Vagina (tissue), 2 donors: ENCODE data around the gene RAB17. TPM values are rescaled to one million over a fixed set of nuclear protein-coding genes. Genes with fewer than 3 reads are reported as not detected.
A peak's percentile ranks its signal among the peaks of the same experiment; 100 is the strongest.

Source experiments
- DNase-seq, 2 donors: peaks; one replicate each; pipeline ENCODE4 v3.0.0-alpha.2; 2017; ENCODE audit errors: extremely low spot score in 2 of 2
- H3K27ac ChIP-seq: fragments of 200-600 bp; sonication (generic); one replicate; pipeline ENCODE4 v1.5.1; 2019
- H3K27me3 ChIP-seq: fragments of 200-600 bp; sonication (generic); one replicate; pipeline ENCODE4 v1.5.1; 2019
- H3K36me3 ChIP-seq, 2 donors: fragments of 200-600 bp; sonication (generic); one replicate each; pipeline ENCODE4 v1.5.1; 2017 to 2019
- H3K4me1 ChIP-seq: fragments of 200-600 bp; sonication (generic); one replicate; pipeline ENCODE4 v1.5.1; 2019
- H3K4me3 ChIP-seq, 2 donors: fragments of 200-600 bp; sonication (generic); 1 replicate in 1 of 2; 2 replicates in 1 of 2; pipeline ENCODE4 v1.5.1; 2016 to 2019
- H3K9me3 ChIP-seq: fragments of 200-600 bp; sonication (generic); one replicate; pipeline ENCODE4 v1.5.1; 2019
- POLR2A ChIP-seq, 2 donors: fragments of 450-650 bp; IDR thresholded peaks; one replicate each; pipeline ENCODE4 v1.6.1; 2017; ENCODE audit warnings: antibody characterized with exemption in 2 of 2, mild to moderate bottlenecking in 2 of 2, moderate library complexity in 2 of 2
- POLR2AphosphoS5 ChIP-seq, 2 donors: sonication (generic); formaldehyde crosslinking; IDR thresholded peaks; one replicate each; pipeline ENCODE4 v1.9.0; 2017; ENCODE audit warnings: antibody characterized with exemption in 2 of 2, mild to moderate bottlenecking in 2 of 2, low read depth in 1 of 2; ENCODE audit not compliant: insufficient read depth in 1 of 2
- intact Hi-C: fragments of 100-400 bp; cut with DNase I; formaldehyde crosslinking; loops from one replicate; pipeline ENCODE4 v1.15.1; 2023
- total RNA-seq: library from RNA; depleted of rRNA; stranded (reverse); fragments of >200 nt; gene quantifications from one replicate; pipeline ENCODE4 v1.2.3, GENCODE V29; 2016
- TF ChIP-seq, protein P1 (sequence below), 3 experiments: fragments of 450-650 bp in 2 of 3; fragments of 200-600 bp in 1 of 3; sonication (generic) in 1 of 3; IDR thresholded peaks; one replicate each; pipeline ENCODE4 v1.5.1; 2017 to 2019; ENCODE audit warnings: antibody characterized with exemption in 3 of 3, mild to moderate bottlenecking in 2 of 3, moderate library complexity in 2 of 3

RAB17 gene
- total RNA-seq, 1 donor from 2014 or later = not detected

DNA sequence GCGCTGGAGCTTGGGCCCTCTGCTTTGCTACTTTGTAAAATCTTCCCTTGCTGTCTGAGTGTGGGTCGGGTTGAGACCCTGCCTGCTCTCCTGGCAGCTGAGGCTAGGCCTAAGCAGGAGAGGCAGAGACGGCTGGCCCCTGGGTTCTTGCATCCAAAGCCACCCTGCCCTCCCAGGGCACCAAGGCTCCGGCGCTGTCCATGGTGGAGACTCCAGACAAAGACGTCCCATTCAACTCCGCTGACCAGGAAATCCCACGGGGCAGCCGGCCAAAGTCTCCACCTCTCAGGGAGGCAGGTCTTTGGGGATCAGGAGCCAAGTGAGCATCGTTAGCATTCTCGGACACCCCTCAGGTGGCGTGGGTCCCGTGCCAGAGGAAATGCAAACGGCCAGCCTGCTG is 26.7 kb downstream of the RAB17 start:
- intact Hi-C loops = no loop called here
- Histone ChIP-seq H3K27ac (no peak overlapping the region), H3K9me3 (no peaks in the 10 kb centered on the region), H3K4me3 (no peak overlapping the region), H3K4me1 (peaks cover 11% of the 10 kb centered on the region), H3K27me3 (no peaks in the 10 kb centered on the region), H3K36me3 (no peaks in the 10 kb centered on the region)
- DNase-seq = no peak
- TF ChIP-seq, protein P1, sequence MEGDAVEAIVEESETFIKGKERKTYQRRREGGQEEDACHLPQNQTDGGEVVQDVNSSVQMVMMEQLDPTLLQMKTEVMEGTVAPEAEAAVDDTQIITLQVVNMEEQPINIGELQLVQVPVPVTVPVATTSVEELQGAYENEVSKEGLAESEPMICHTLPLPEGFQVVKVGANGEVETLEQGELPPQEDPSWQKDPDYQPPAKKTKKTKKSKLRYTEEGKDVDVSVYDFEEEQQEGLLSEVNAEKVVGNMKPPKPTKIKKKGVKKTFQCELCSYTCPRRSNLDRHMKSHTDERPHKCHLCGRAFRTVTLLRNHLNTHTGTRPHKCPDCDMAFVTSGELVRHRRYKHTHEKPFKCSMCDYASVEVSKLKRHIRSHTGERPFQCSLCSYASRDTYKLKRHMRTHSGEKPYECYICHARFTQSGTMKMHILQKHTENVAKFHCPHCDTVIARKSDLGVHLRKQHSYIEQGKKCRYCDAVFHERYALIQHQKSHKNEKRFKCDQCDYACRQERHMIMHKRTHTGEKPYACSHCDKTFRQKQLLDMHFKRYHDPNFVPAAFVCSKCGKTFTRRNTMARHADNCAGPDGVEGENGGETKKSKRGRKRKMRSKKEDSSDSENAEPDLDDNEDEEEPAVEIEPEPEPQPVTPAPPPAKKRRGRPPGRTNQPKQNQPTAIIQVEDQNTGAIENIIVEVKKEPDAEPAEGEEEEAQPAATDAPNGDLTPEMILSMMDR (IDR thresholded peaks at IDR 0.05) = no peak
- TF ChIP-seq POLR2A (IDR thresholded peaks at IDR 0.05) (no peak), POLR2AphosphoS5 (IDR thresholded peaks at IDR 0.05; ENCODE audit: insufficient read depth in 1 of 2, low read depth in 1 of 2) (no peak)

DNA sequence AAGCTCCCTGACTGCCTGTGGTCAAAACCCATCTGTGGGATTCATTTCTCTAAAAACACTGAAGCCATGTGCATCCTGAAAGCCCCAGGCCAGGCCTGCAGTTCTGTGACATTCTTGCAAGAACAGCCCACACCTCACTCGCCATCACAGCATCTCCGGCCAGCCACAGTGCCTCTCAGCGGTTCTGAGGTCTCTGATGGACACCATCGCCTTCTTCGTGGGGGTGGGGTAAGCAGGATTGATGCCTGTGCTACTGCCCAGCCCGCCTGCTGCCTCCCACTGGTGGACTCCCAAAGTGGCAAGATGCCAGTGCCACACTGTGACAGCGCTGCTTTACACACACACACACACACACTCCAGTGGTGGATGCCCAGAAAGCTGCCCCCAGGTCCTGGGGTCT is 29.3 kb downstream of the RAB17 start:
- Histone ChIP-seq H3K27me3 (no peaks in the 10 kb centered on the region), H3K4me1 (peaks cover 30% of the 10 kb centered on the region), H3K4me3 (no peak overlapping the region), H3K36me3 (no peaks in the 10 kb centered on the region), H3K27ac (no peak overlapping the region), H3K9me3 (no peaks in the 10 kb centered on the region)
- TF ChIP-seq POLR2A (IDR thresholded peaks at IDR 0.05) (no peak), POLR2AphosphoS5 (IDR thresholded peaks at IDR 0.05; ENCODE audit: insufficient read depth in 1 of 2, low read depth in 1 of 2) (no peak)
- TF ChIP-seq, protein P1 (IDR thresholded peaks at IDR 0.05) = no peak
- intact Hi-C loops = no loop called here
- DNase-seq = no peak

DNA sequence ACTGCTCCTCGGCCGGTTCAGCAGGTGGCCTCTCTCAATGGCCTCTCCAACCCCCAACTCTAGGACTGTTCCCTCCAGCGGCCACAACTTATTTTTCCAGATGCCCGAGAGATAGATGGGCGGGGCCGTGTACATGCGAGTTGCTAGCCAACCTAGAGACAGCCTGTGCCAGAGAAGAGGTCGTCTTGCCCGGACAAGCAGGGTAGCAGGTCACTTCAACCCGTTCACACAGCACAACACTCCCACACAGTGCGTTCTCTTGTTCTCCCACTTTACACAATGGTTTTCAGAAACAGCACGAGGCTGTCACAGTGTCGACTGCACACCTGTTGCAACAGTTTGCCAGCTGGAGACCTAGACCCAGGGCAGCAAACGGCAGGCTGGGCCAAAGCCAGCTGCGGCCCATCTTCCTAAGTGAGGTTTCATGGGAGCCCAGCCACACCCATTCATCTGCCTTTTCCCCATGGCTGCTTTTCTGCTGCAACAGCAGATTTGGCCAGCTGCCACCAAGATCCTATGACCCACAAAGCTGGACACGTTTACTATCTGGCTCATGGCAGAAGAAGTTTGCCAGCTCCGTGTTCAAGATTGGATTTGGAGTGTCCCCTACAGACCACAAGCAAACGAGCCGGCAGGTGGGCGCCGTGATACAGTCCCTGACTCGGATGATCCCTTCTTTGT is 31.4 kb downstream of the RAB17 start:
- peak in 1 of 2 donors; percentile 91 for TF ChIP-seq POLR2AphosphoS5 (IDR thresholded peaks at IDR 0.05; ENCODE audit: insufficient read depth in 1 of 2, low read depth in 1 of 2)
- TF ChIP-seq, protein P1 (IDR thresholded peaks at IDR 0.05) = no peak
- intact Hi-C loops = no loop called here
- peak in 1 of 2 donors; percentile 93 for DNase-seq
- peaks cover 30% of the 10 kb centered on the region for H3K4me1 ChIP-seq
- H3K27ac ChIP-seq = peak overlapping the region; percentile 83
- H3K27me3 ChIP-seq = no peaks in the 10 kb centered on the region
- H3K4me3 ChIP-seq = no peak overlapping the region
- H3K36me3 ChIP-seq = peaks cover 0 to 15% of the 10 kb centered on the region in 2 donors
- H3K9me3 ChIP-seq = no peaks in the 10 kb centered on the region

GRCh38 chr2:237557633-237558015 is 32.9 kb downstream of the RAB17 start:
- H3K4me3 ChIP-seq = no peak overlapping the region
- H3K4me1 ChIP-seq = peaks cover 30% of the 10 kb centered on the region
- H3K27ac ChIP-seq = peak overlapping the region; percentile 83
- H3K9me3 ChIP-seq = no peaks in the 10 kb centered on the region
- intact Hi-C loops = no loop called here
- TF ChIP-seq, protein P1 (IDR thresholded peaks at IDR 0.05) = no peak
- no peak for TF ChIP-seq POLR2A (IDR thresholded peaks at IDR 0.05)
- no peak for TF ChIP-seq POLR2AphosphoS5 (IDR thresholded peaks at IDR 0.05; ENCODE audit: insufficient read depth in 1 of 2, low read depth in 1 of 2)
- H3K36me3 ChIP-seq = peaks cover 0 to 29% of the 10 kb centered on the region in 2 donors
- H3K27me3 ChIP-seq = no peaks in the 10 kb centered on the region
- no peak for DNase-seq
